Measurements from ENCODE around the gene FLACC1.
"Not testable (repeated sequence)": the region's sequence is repeated elsewhere in the genome, so short reads cannot be mapped to it uniquely, and the experiment has no call there.

FLACC1 gene

GRCh38 chr2:201319511-201319910 is 37.6 kb downstream of the FLACC1 start:
- H3K4me1 ChIP-seq (ENCODE audit: control insufficient read depth, insufficient read depth, low read length) = no peaks in the 10 kb centered on the region
- no peaks in the 10 kb centered on the region for H3K36me3 ChIP-seq (ENCODE audit: control insufficient read depth, insufficient read depth, low read length)
- no peaks in the 10 kb centered on the region for H3K27me3 ChIP-seq (ENCODE audit: control insufficient read depth, insufficient read depth, low read length)
- no peak overlapping the region for H3K27ac ChIP-seq (ENCODE audit: low read depth, low read length)
- 0 out of 2 replicates have a peak, but pooled peaks cover 2% of the 10 kb centered on the region for H3K9me3 ChIP-seq (ENCODE audit: control insufficient read depth, insufficient read depth, low read depth, low read length)
- no peak overlapping the region for H3K9ac ChIP-seq (ENCODE audit: low read length)
- no peak overlapping the region for H3K4me3 ChIP-seq (ENCODE audit: low read depth, low read length)

- H3K4me3 ChIP-seq (ENCODE audit: low read depth, low read length) = no peak overlapping the region
- no peaks in the 10 kb centered on the region for H3K4me1 ChIP-seq (ENCODE audit: control insufficient read depth, insufficient read depth, low read length)
- H3K27ac ChIP-seq (ENCODE audit: low read depth, low read length) = no peak overlapping the region
- H3K9ac ChIP-seq (ENCODE audit: low read length) = no peak overlapping the region
- no peaks in the 10 kb centered on the region for H3K9me3 ChIP-seq (ENCODE audit: control insufficient read depth, insufficient read depth, low read depth, low read length)
- no peaks in the 10 kb centered on the region for H3K36me3 ChIP-seq (ENCODE audit: control insufficient read depth, insufficient read depth, low read length)
- no peaks in the 10 kb centered on the region for H3K27me3 ChIP-seq (ENCODE audit: control insufficient read depth, insufficient read depth, low read length)
Observed at GRCh38 chr2:201313362-201313761, 43.8 kb downstream of the FLACC1 start.

- no peaks in the 10 kb centered on the region for H3K9me3 ChIP-seq (ENCODE audit: control insufficient read depth, insufficient read depth, low read depth, low read length)
- no peak overlapping the region for H3K27ac ChIP-seq (ENCODE audit: low read depth, low read length)
- no peak overlapping the region for H3K4me3 ChIP-seq (ENCODE audit: low read depth, low read length)
- H3K36me3 ChIP-seq (ENCODE audit: control insufficient read depth, insufficient read depth, low read length) = no peaks in the 10 kb centered on the region
- H3K27me3 ChIP-seq (ENCODE audit: control insufficient read depth, insufficient read depth, low read length) = no peaks in the 10 kb centered on the region
- H3K4me1 ChIP-seq (ENCODE audit: control insufficient read depth, insufficient read depth, low read length) = no peaks in the 10 kb centered on the region
- no peak overlapping the region for H3K9ac ChIP-seq (ENCODE audit: low read length)
Observed at GRCh38 chr2:201308914-201309313, 48.2 kb downstream of the FLACC1 start.

- H3K27ac ChIP-seq (ENCODE audit: low read depth, low read length) = no peak overlapping the region
- H3K27me3 ChIP-seq (ENCODE audit: control insufficient read depth, insufficient read depth, low read length) = no peaks in the 10 kb centered on the region
- H3K4me3 ChIP-seq (ENCODE audit: low read depth, low read length) = no peak overlapping the region
- no peaks in the 10 kb centered on the region for H3K4me1 ChIP-seq (ENCODE audit: control insufficient read depth, insufficient read depth, low read length)
- no peaks in the 10 kb centered on the region for H3K9me3 ChIP-seq (ENCODE audit: control insufficient read depth, insufficient read depth, low read depth, low read length)
- no peak overlapping the region for H3K9ac ChIP-seq (ENCODE audit: low read length)
- no peaks in the 10 kb centered on the region for H3K36me3 ChIP-seq (ENCODE audit: control insufficient read depth, insufficient read depth, low read length)
Observed at GRCh38 chr2:201307876-201308275, 49.3 kb downstream of the FLACC1 start.

- not testable (repeated sequence) for H3K9me3 ChIP-seq (ENCODE audit: control insufficient read depth, insufficient read depth, low read depth, low read length); H3K4me1 ChIP-seq (ENCODE audit: control insufficient read depth, insufficient read depth, low read length); H3K27me3 ChIP-seq (ENCODE audit: control insufficient read depth, insufficient read depth, low read length)
Observed at GRCh38 chr2:201299929-201300328, 57.2 kb downstream of the FLACC1 start.

GRCh38 chr2:201298462-201299052 is 58.6 kb downstream of the FLACC1 start:
- no peak overlapping the region for H3K4me3 ChIP-seq (ENCODE audit: low read depth, low read length)
- no peak overlapping the region for H3K9ac ChIP-seq (ENCODE audit: low read length)
- no peaks in the 10 kb centered on the region for H3K4me1 ChIP-seq (ENCODE audit: control insufficient read depth, insufficient read depth, low read length)
- peaks cover 7% of the 10 kb centered on the region for H3K9me3 ChIP-seq (ENCODE audit: control insufficient read depth, insufficient read depth, low read depth, low read length)
- H3K27me3 ChIP-seq (ENCODE audit: control insufficient read depth, insufficient read depth, low read length) = no peaks in the 10 kb centered on the region
- H3K27ac ChIP-seq (ENCODE audit: low read depth, low read length) = no peak overlapping the region
- H3K36me3 ChIP-seq (ENCODE audit: control insufficient read depth, insufficient read depth, low read length) = no peaks in the 10 kb centered on the region

More at GRCh38 chr2:201299929-201300328, 57.2 kb downstream of the FLACC1 start:
- not testable (repeated sequence) for H3K9ac ChIP-seq (ENCODE audit: low read length); H3K4me3 ChIP-seq (ENCODE audit: low read depth, low read length); H3K36me3 ChIP-seq (ENCODE audit: control insufficient read depth, insufficient read depth, low read length); H3K27ac ChIP-seq (ENCODE audit: low read depth, low read length)

- H3K4me1 ChIP-seq (ENCODE audit: control insufficient read depth, insufficient read depth, low read length) = not testable (repeated sequence)
Observed at GRCh38 chr2:201290457-201291148, 66.5 kb downstream of the FLACC1 start.

GRCh38 chr2:201285499-201285898 is 71.6 kb downstream of the FLACC1 start:
- Histone ChIP-seq H3K27ac (ENCODE audit: low read depth, low read length) (no peak overlapping the region), H3K9me3 (ENCODE audit: control insufficient read depth, insufficient read depth, low read depth, low read length) (peaks cover 3% of the 10 kb centered on the region; the same call in 1 of the 2 replicates), H3K4me1 (ENCODE audit: control insufficient read depth, insufficient read depth, low read length) (no peaks in the 10 kb centered on the region), H3K27me3 (ENCODE audit: control insufficient read depth, insufficient read depth, low read length) (no peaks in the 10 kb centered on the region), H3K9ac (ENCODE audit: low read length) (no peak overlapping the region), H3K4me3 (ENCODE audit: low read depth, low read length) (no peak overlapping the region), H3K36me3 (ENCODE audit: control insufficient read depth, insufficient read depth, low read length) (peaks cover 20% of the 10 kb centered on the region; the same call in 1 of the 2 replicates)

More at GRCh38 chr2:201290457-201291148, 66.5 kb downstream of the FLACC1 start:
- H3K9ac ChIP-seq (ENCODE audit: low read length); H3K9me3 ChIP-seq (ENCODE audit: control insufficient read depth, insufficient read depth, low read depth, low read length); H3K4me3 ChIP-seq (ENCODE audit: low read depth, low read length); H3K27me3 ChIP-seq (ENCODE audit: control insufficient read depth, insufficient read depth, low read length); H3K27ac ChIP-seq (ENCODE audit: low read depth, low read length): not testable (repeated sequence)
- H3K36me3 ChIP-seq (ENCODE audit: control insufficient read depth, insufficient read depth, low read length) = peaks cover 13% of the 10 kb centered on the region; the same call in 1 of the 2 replicates

GRCh38 chr2:201280191-201281040 is 76.7 kb downstream of the FLACC1 start:
- Histone ChIP-seq H3K4me1 (ENCODE audit: control insufficient read depth, insufficient read depth, low read length) (no peaks in the 10 kb centered on the region), H3K36me3 (ENCODE audit: control insufficient read depth, insufficient read depth, low read length) (peaks cover 7% of the 10 kb centered on the region; the same call in 1 of the 2 replicates), H3K27me3 (ENCODE audit: control insufficient read depth, insufficient read depth, low read length) (no peaks in the 10 kb centered on the region), H3K9me3 (ENCODE audit: control insufficient read depth, insufficient read depth, low read depth, low read length) (no peaks in the 10 kb centered on the region), H3K9ac (ENCODE audit: low read length) (no peak overlapping the region), H3K27ac (ENCODE audit: low read depth, low read length) (no peak overlapping the region), H3K4me3 (ENCODE audit: low read depth, low read length) (no peak overlapping the region)

GRCh38 chr2:201279079-201279478 is 78.1 kb downstream of the FLACC1 start:
- Histone ChIP-seq H3K4me1 (ENCODE audit: control insufficient read depth, insufficient read depth, low read length) (no peaks in the 10 kb centered on the region), H3K4me3 (ENCODE audit: low read depth, low read length) (no peak overlapping the region), H3K36me3 (ENCODE audit: control insufficient read depth, insufficient read depth, low read length) (no peaks in the 10 kb centered on the region), H3K9me3 (ENCODE audit: control insufficient read depth, insufficient read depth, low read depth, low read length) (no peaks in the 10 kb centered on the region), H3K27ac (ENCODE audit: low read depth, low read length) (no peak overlapping the region), H3K27me3 (ENCODE audit: control insufficient read depth, insufficient read depth, low read length) (no peaks in the 10 kb centered on the region), H3K9ac (ENCODE audit: low read length) (no peak overlapping the region)

- Histone ChIP-seq H3K27me3 (ENCODE audit: control insufficient read depth, insufficient read depth, low read length) (no peaks in the 10 kb centered on the region), H3K9me3 (ENCODE audit: control insufficient read depth, insufficient read depth, low read depth, low read length) (no peaks in the 10 kb centered on the region), H3K27ac (ENCODE audit: low read depth, low read length) (no peak overlapping the region), H3K36me3 (ENCODE audit: control insufficient read depth, insufficient read depth, low read length) (no peaks in the 10 kb centered on the region), H3K9ac (ENCODE audit: low read length) (no peak overlapping the region), H3K4me3 (ENCODE audit: low read depth, low read length) (no peak overlapping the region), H3K4me1 (ENCODE audit: control insufficient read depth, insufficient read depth, low read length) (no peaks in the 10 kb centered on the region)
Observed at GRCh38 chr2:201276511-201276910, 80.6 kb downstream of the FLACC1 start.
